Renal cortex interstitium (tissue), 3 donors: ENCODE data around the gene PDCD7. TPM values are rescaled to one million over a fixed set of nuclear protein-coding genes. Genes with fewer than 3 reads are reported as not detected.

ENCODE experiments used
- polyA plus RNA-seq, 3 donors: library from polyadenylated mRNA; unstranded; fragments of 120-200 nt; gene quantifications; one replicate each; pipeline ENCODE4 v1.2.1, GENCODE V29; 2013; ENCODE audit not compliant: insufficient read length in 3 of 3

The PDCD7 gene
- polyA plus RNA-seq, 3 donors, result 28.5 to 32.4 (median 30.4) TPM

Other genes starting within 250 kb of the PDCD7 start
- gene ANKDD1A, start 221.9 kb downstream of the PDCD7 start, polyA plus RNA-seq, result 1 to 10 TPM; 5.3 to 8.5 (median 6.0) TPM
- gene SPG21, start 143.9 kb downstream of the PDCD7 start, polyA plus RNA-seq, result 100 to 1,000 TPM in 2 of 3 donors, 10 to 100 TPM in 1; 97.8 to 121 (median 113) TPM
- 10 to 100 TPM; 14.3 to 19.4 (median 15.7) TPM for gene MTFMT, start 104.2 kb downstream of the PDCD7 start, polyA plus RNA-seq
- gene SLC51B, start 88.4 kb downstream of the PDCD7 start, polyA plus RNA-seq, result 10 to 100 TPM; 10.5 to 12.8 (median 10.9) TPM
- gene RASL12, start 65.8 kb downstream of the PDCD7 start, polyA plus RNA-seq, result 1 to 10 TPM; 5.7 to 8.4 (median 5.7) TPM
- under 1 TPM; 0.03 to 0.12 (median 0.05) TPM for gene KBTBD13, start 57.1 kb downstream of the PDCD7 start, polyA plus RNA-seq
- 1 to 10 TPM; 3.9 to 9.1 (median 4.3) TPM for gene UBAP1L, start 18.6 kb downstream of the PDCD7 start, polyA plus RNA-seq
- gene CLPX, start 51.5 kb upstream of the PDCD7 start, polyA plus RNA-seq, result 10 to 100 TPM; 64.3 to 75.7 (median 73.0) TPM
- gene CILP, start 77.7 kb upstream of the PDCD7 start, polyA plus RNA-seq, result 1 to 10 TPM; 3.1 to 3.5 (median 3.2) TPM
- gene PARP16, start 153.1 kb upstream of the PDCD7 start, polyA plus RNA-seq, result 10 to 100 TPM; 16.8 to 18.7 (median 18.6) TPM
- not detected for gene RNU5A-1, start 162.2 kb upstream of the PDCD7 start, polyA plus RNA-seq
- gene RNU5B-1, start 170.9 kb upstream of the PDCD7 start, polyA plus RNA-seq, result not detected
- 10 to 100 TPM in 1 of 3 donors, 1 to 10 TPM in 2; 7.5 to 10.6 (median 7.5) TPM for gene IGDCC3, start 244.2 kb upstream of the PDCD7 start, polyA plus RNA-seq